NB4 (cell line): ENCODE data around the gene ZBTB40.

ENCODE experiments used
- CTCF ChIP-seq: IDR thresholded peaks from one replicate; pipeline ENCODE4 v1.5.1; 2012; ENCODE audit warnings: low read depth, low read length
- POLR2A ChIP-seq: IDR thresholded peaks from 2 replicates; pipeline ENCODE4 v1.6.1; 2011; ENCODE audit warnings: mild to moderate bottlenecking; ENCODE audit not compliant: insufficient read length; ENCODE audit errors: extremely low read depth

GRCh38 chr1:22498463-22498862 lies 46.8 kb downstream of the ZBTB40 start:
- TF ChIP-seq CTCF: no peak
- no peak for TF ChIP-seq POLR2A
